ENCODE measurements around the gene STEAP1. TPM values are rescaled to one million over a fixed set of nuclear protein-coding genes. Genes with fewer than 3 reads are reported as not detected.

STEAP1 gene
- total and polyA plus RNA-seq, 9 of the 15 experiments (the other 6 are each of a cell fraction or from before 2014, with no cell fraction given): 2.7 to 6.8 (median 5.1) TPM

GRCh38 chr7:90209776-90210175, 55.5 kb downstream of the STEAP1 start:
- intact Hi-C loops (cut with micrococcal nuclease): no loop called here
- DNase-seq (ENCODE audit: extremely low read depth in 1 of 4, low spot score in 3 of 4) (no peak), ATAC-seq (no peak), FAIRE-seq (no peak)
- WGBS (ENCODE audit: insufficient coverage, low coverage, missing lambda C conversion rate): 0% methylated on average over 1 of the region's 1 CpG
- H2AFZ ChIP-seq (ENCODE audit: low read depth, low read length): no peak overlapping the region
- no peaks in the 10 kb centered on the region for H3K9me3 ChIP-seq (replicated peaks; ENCODE audit: control insufficient read depth, insufficient read depth, low read depth, low read length)
- no peak overlapping the region for H3K27ac ChIP-seq (ENCODE audit: extremely low read depth, low read depth, low read length)
- BruUV-seq (replicated peaks): no TSS peak
- peaks cover 15% of the 10 kb centered on the region in 2 experiments; a peak in 4 of 5 replicates for H3K27me3 ChIP-seq (ENCODE audit: control insufficient read depth in 2 of 2, insufficient read depth in 2 of 2, low read length in 2 of 2)
- H4K20me1 ChIP-seq (replicated peaks; ENCODE audit: control insufficient read depth, insufficient read depth, low read length): no peaks in the 10 kb centered on the region
- ChIA-PET CTCF (ENCODE audit: low intra/inter-chr PET ratio) (no interaction called here), POLR2A (no interaction called here)
- H3K4me1 ChIP-seq (replicated peaks in 1 of 2; ENCODE audit: control insufficient read depth in 2 of 2, insufficient read depth in 2 of 2, low read length in 2 of 2): peaks cover 0 to 10% of the 10 kb centered on the region in 2 experiments; a peak in 2 of 5 replicates
- in situ Hi-C loops (cut with MboI): no loop called here
- H3K9me1 ChIP-seq (ENCODE audit: control insufficient read depth, insufficient read depth, low read length): no peaks in the 10 kb centered on the region
- no peak overlapping the region for H3K4me3 ChIP-seq
- H3K9ac ChIP-seq (ENCODE audit: insufficient read depth in 1 of 2, low read depth in 2 of 2, low read length in 2 of 2): no peak overlapping the region
- no peak overlapping the region for H3K4me2 ChIP-seq (ENCODE audit: insufficient read depth, low read length)
- TF ChIP-seq ATF6 (CRISPR knock-in tag; IDR thresholded peaks at IDR 0.05): no peak
- no peak for TF ChIP-seq EGR1 (conservative IDR thresholded peaks at IDR 0.05)
- TF ChIP-seq JUND (IDR thresholded peaks at IDR 0.05; ENCODE audit: borderline replicate concordance, low read depth, low read length): no peak
- TF ChIP-seq JUND (tag; IDR thresholded peaks at IDR 0.05; ENCODE audit: borderline replicate concordance, low read depth, low read length): no peak
- TF ChIP-seq RFX7 (CRISPR knock-in tag; IDR thresholded peaks at IDR 0.05): no peak
- TF ChIP-seq SREBF2 (CRISPR knock-in tag; IDR thresholded peaks at IDR 0.05): no peak
- TF ChIP-seq SMARCB1 (IDR thresholded peaks at IDR 0.05; ENCODE audit: insufficient read length, low read depth): no peak
- no peak for TF ChIP-seq POLR3A (IDR thresholded peaks at IDR 0.05; ENCODE audit: borderline replicate concordance, extremely low read depth, insufficient read depth, insufficient read length)
- TF ChIP-seq FOXO4 (CRISPR knock-in tag; IDR thresholded peaks at IDR 0.05): no peak
- TF ChIP-seq ZFP1 (CRISPR knock-in tag; IDR thresholded peaks at IDR 0.05): no peak
- no peak for TF ChIP-seq CBFB (CRISPR knock-in tag; IDR thresholded peaks at IDR 0.05)
- TF ChIP-seq SNAPC5 (CRISPR knock-in tag; IDR thresholded peaks at IDR 0.05): no peak
- TF ChIP-seq CHCHD3 (CRISPR knock-in tag; IDR thresholded peaks at IDR 0.05): no peak
- no peaks in the 10 kb centered on the region for H3K36me3 ChIP-seq (ENCODE audit: control insufficient read depth, insufficient read depth, low read length)
- no peaks in the 10 kb centered on the region for H3K79me2 ChIP-seq (ENCODE audit: control insufficient read depth, insufficient read depth, low read length)
